Endothelial cell (in vitro differentiated cells): Measurements from ENCODE around the gene STRADB. TPM values are rescaled to one million over a fixed set of nuclear protein-coding genes. Genes with fewer than 3 reads are reported as not detected.
"Not testable (repeated sequence)": the region's sequence is repeated elsewhere in the genome, so short reads cannot be mapped to it uniquely, and the experiment has no call there.

ENCODE experiments used
- DNase-seq: peaks from one replicate; pipeline ENCODE4 v3.0.0; 2021; ENCODE audit warnings: low spot score
- H3K27ac Mint-ChIP-seq: one replicate; pipeline ENCODE4 v1.8.0; 2021; ENCODE audit warnings: mixed read lengths, inconsistent platforms; ENCODE audit not compliant: unreplicated experiment
- H3K27me3 Mint-ChIP-seq: one replicate; pipeline ENCODE4 v1.8.0; 2021; ENCODE audit warnings: mild to moderate bottlenecking, moderate library complexity, mixed read lengths, inconsistent platforms; ENCODE audit not compliant: unreplicated experiment
- H3K36me3 Mint-ChIP-seq: one replicate; pipeline ENCODE4 v1.8.0; 2021; ENCODE audit warnings: mild to moderate bottlenecking, low read depth, mixed read lengths, inconsistent platforms; ENCODE audit not compliant: unreplicated experiment
- H3K4me1 Mint-ChIP-seq: one replicate; pipeline ENCODE4 v1.8.0; 2021; ENCODE audit warnings: mild to moderate bottlenecking, mixed read lengths, inconsistent platforms; ENCODE audit not compliant: unreplicated experiment
- H3K4me3 Mint-ChIP-seq: one replicate; pipeline ENCODE4 v1.8.0; 2021; ENCODE audit warnings: mild to moderate bottlenecking, mixed read lengths, inconsistent platforms; ENCODE audit not compliant: unreplicated experiment
- H3K9me3 Mint-ChIP-seq: one replicate; pipeline ENCODE4 v1.8.0; 2021; ENCODE audit warnings: mixed read lengths, inconsistent platforms; ENCODE audit not compliant: unreplicated experiment
- CTCF ChIP-seq: fragments of 200-600 bp; sonication (generic); IDR thresholded peaks from one replicate; pipeline ENCODE4 v1.5.0; 2021; ENCODE audit warnings: antibody characterized with exemption; ENCODE audit not compliant: unreplicated experiment
- total RNA-seq: library from RNA; stranded (reverse); fragmentation: NEBNext Ultra II Directional; extraction: Animal tissue kit (Norgen Biotek cat#: 25700); gene quantifications from one replicate; pipeline ENCODE4 v1.2.1, GENCODE V29; 2021; ENCODE audit not compliant: unreplicated experiment

STRADB gene
- total RNA-seq, 1 donor from 2014 or later = 18.5 TPM

DNA sequence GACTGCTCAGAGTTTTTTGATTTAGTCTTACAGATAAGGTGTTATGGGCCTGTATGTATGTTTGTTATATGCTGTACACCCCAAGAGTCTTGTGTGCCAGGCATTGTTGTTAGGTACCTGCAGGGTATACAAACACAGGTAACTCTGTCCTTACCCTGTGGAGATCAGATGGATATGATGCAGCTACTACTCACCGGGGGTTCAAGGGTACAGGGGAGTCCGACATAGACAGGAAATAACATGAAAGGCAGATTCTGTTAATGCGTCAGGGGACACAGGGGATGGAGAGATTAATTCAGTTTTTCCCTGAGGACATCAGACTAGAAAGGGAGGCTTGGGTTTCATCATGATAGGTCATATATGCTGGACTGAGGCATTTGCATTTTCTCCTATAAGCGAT is 31.6 kb upstream of the STRADB start:
- H3K9me3 Mint-ChIP-seq = no peaks in the 10 kb centered on the region
- no peaks in the 10 kb centered on the region for H3K36me3 Mint-ChIP-seq
- no peak overlapping the region for H3K27ac Mint-ChIP-seq
- no peak overlapping the region for H3K4me3 Mint-ChIP-seq
- no peak for DNase-seq
- no peaks in the 10 kb centered on the region for H3K27me3 Mint-ChIP-seq
- TF ChIP-seq CTCF = no peak
- no peaks in the 10 kb centered on the region for H3K4me1 Mint-ChIP-seq

DNA sequence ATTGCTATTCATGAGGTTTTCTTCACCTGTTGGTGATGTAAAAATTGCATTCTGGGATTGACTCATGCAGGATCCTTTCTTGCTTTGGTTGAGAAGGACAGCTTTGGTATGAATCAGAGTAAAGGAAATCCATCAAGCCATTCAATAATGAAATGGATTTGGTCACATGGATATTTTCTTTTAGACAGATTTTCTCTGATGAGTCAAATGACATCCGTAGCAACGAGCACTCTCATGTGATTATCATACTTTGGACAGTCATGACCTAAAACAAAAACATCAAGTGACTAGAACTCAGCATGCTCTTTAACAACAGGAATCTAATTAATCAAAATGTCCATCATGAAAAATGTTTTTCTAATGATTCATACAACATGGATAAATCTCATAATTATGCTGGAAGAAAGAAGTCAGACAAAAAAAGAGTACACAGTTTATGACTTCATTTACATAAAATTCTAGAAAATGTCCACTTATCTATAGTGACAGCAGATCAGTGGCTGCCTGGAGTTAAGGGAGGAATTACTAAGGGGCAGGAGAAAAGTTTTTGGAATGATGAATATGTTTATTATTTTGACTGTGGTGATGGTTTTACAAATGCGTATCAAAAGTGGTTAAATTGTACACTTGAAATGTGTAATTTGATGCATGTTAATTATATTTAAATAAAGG is 31.0 kb upstream of the STRADB start:
- Mint-ChIP-seq H3K27ac (no peak overlapping the region), H3K36me3 (no peaks in the 10 kb centered on the region), H3K27me3 (no peaks in the 10 kb centered on the region), H3K4me3 (no peak overlapping the region), H3K9me3 (no peaks in the 10 kb centered on the region), H3K4me1 (no peaks in the 10 kb centered on the region)
- no peak for TF ChIP-seq CTCF
- no peak for DNase-seq

GRCh38 chr2:201425952-201426351 is 25.6 kb upstream of the STRADB start:
- Mint-ChIP-seq H3K4me3 (no peak overlapping the region), H3K27me3 (peaks cover 6% of the 10 kb centered on the region), H3K4me1 (no peaks in the 10 kb centered on the region), H3K9me3 (no peaks in the 10 kb centered on the region), H3K27ac (no peak overlapping the region), H3K36me3 (peaks cover 15% of the 10 kb centered on the region)
- TF ChIP-seq CTCF = no peak
- DNase-seq = no peak

- peaks cover 22% of the 10 kb centered on the region for H3K36me3 Mint-ChIP-seq
- not testable (repeated sequence) for H3K27me3 Mint-ChIP-seq, DNase-seq, H3K4me3 Mint-ChIP-seq, H3K27ac Mint-ChIP-seq, H3K9me3 Mint-ChIP-seq, H3K4me1 Mint-ChIP-seq
Measured at GRCh38 chr2:201428366-201428765, 23.2 kb upstream of the STRADB start.

DNA sequence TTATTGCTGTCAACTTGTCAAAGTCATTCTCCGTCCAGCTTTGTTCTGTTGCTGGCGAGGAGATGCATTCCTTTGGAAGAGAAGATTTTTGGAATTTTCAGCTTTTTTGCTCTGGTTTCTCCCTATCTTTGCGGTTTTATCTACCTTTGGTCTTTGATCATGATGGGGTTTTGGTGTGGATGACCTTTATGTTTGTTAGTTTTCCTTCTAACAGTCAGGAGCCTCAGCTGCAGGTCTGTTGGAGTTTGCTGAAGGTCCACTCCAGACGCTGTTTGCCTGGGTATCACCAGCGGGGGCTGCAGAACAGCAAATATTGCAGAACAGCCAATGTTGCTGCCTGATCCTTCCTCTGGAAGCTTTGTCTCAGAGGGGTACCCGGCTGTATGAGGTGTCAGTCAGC is 21.7 kb upstream of the STRADB start:
- not testable (repeated sequence) for DNase-seq, H3K9me3 Mint-ChIP-seq, H3K27me3 Mint-ChIP-seq, H3K4me3 Mint-ChIP-seq, H3K27ac Mint-ChIP-seq, H3K4me1 Mint-ChIP-seq
- peaks cover 22% of the 10 kb centered on the region for H3K36me3 Mint-ChIP-seq

DNA sequence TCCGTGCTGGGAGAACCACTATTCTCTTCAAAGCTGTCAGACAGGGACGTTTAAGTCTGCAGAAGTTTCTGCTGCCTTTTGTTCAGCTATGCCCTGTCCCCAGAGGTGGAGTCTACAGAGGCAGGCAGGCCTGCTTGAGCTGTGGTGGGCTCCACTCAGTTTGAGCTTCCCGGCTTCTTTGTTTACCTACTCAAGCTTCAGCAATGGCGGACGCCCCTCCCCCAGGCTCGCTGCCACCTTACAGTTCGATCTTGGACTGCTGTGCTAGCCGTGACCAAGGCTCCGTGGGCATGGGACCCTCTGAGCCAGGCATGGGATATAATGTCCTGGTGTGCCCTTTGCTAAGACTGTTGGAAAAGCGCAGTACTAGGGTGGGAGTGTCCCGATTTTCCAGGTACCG is 21.2 kb upstream of the STRADB start:
- H3K36me3 Mint-ChIP-seq = peaks cover 22% of the 10 kb centered on the region
- not testable (repeated sequence) for H3K9me3 Mint-ChIP-seq, DNase-seq, H3K4me3 Mint-ChIP-seq, H3K27me3 Mint-ChIP-seq, H3K27ac Mint-ChIP-seq, H3K4me1 Mint-ChIP-seq
